NCI-H128 (cell line): Measurements from ENCODE around the gene TRIM28.
"Not testable (repeated sequence)": the region's sequence is repeated elsewhere in the genome, so short reads cannot be mapped to it uniquely, and the experiment has no call there.

Source experiments
- DNase-seq: peaks from one replicate; lab custom pipeline; 2025; ENCODE audit not compliant: unreplicated experiment; lab: John Stamatoyannopoulos, UW

Gene TRIM28

GRCh38 chr19:58518256-58519086 lies 25.4 kb upstream of the TRIM28 start:
- no peak for DNase-seq

- DNase-seq, result no peak
These were observed 24.8 kb upstream of the TRIM28 start for GRCh38 chr19:58519087-58519354.

GRCh38 chr19:58519355-58520256 lies 24.3 kb upstream of the TRIM28 start, which contains the start of gene ZBTB45:
TSS of gene ZBTB45 (minus strand) at chr19:58519810. CDS start at chr19:58517673, 2,137 bp downstream.
- DNase-seq, result peak; percentile 90

- no peak for DNase-seq
These were observed 23.6 kb upstream of the TRIM28 start for GRCh38 chr19:58520257-58520599.

- DNase-seq, result no peak
These were observed 22.2 kb upstream of the TRIM28 start for GRCh38 chr19:58521651-58522050.

- no peak for DNase-seq
These were observed 21.2 kb upstream of the TRIM28 start for GRCh38 chr19:58522709-58523108.

GRCh38 chr19:58529405-58529804 lies 14.5 kb upstream of the TRIM28 start:
- no peak for DNase-seq

- no peak for DNase-seq
These were observed 12.6 kb upstream of the TRIM28 start for GRCh38 chr19:58531034-58531840.

GRCh38 chr19:58535857-58536256 lies 8.0 kb upstream of the TRIM28 start:
- no peak for DNase-seq

GRCh38 chr19:58536852-58537798 lies 6.7 kb upstream of the TRIM28 start:
- DNase-seq, result no peak

- DNase-seq, result no peak
These were observed 5.4 kb upstream of the TRIM28 start for GRCh38 chr19:58538257-58539168.

- not testable (repeated sequence) for DNase-seq
These were observed 4.7 kb upstream of the TRIM28 start for GRCh38 chr19:58539169-58539559.

GRCh38 chr19:58542641-58543372 lies 1.1 kb upstream of the TRIM28 start:
- not testable (repeated sequence) for DNase-seq

GRCh38 chr19:58544591-58545285 lies 874 bp downstream of the TRIM28 start:
- no peak for DNase-seq

- DNase-seq, result no peak
These were observed 1.6 kb downstream of the TRIM28 start for GRCh38 chr19:58545286-58546018.

- DNase-seq, result no peak
These were observed 2.2 kb downstream of the TRIM28 start for GRCh38 chr19:58546019-58546530.
